Measurements from ENCODE around the gene ARHGAP24. TPM values are rescaled to one million over a fixed set of nuclear protein-coding genes. Genes with fewer than 3 reads are reported as not detected.

ARHGAP24 gene
- total and polyA plus RNA-seq, 5 experiments from 2014 or later = 4.4 to 7.3 TPM; not detected in 3

DNA sequence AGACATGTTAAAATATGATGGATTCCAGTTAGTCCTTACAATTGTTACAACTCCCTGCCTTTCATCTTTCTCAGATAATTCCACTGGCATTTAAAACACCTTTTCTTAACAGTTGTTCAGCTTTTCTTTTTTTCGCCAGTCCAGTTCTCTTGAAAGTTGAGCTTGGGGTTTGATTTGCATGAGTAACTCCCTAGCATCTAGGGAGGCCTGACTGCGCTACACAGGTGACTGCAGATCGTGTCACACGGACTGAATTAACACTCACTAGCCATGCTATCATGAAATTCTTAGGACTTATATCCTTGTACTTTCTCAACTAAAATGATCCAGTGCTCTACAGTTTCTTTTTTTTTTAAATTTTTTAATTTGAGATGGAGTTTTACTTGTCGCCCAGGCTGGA, 69.8 kb downstream of the ARHGAP24 start:
- POLR2A ChIA-PET = no interaction called here
- no peak overlapping the region for H3K27ac Mint-ChIP-seq
- no peak for DNase-seq
- peaks cover 0 to 4% (median 0%) of the 10 kb centered on the region in 9 donors for H3K9me3 Mint-ChIP-seq
- H3K4me3 Mint-ChIP-seq = no peak overlapping the region
- H3K27me3 Mint-ChIP-seq = no peaks in the 10 kb centered on the region
- no peak for ATAC-seq
- H3K36me3 Mint-ChIP-seq = no peaks in the 10 kb centered on the region
- H3K4me1 Mint-ChIP-seq = no peaks in the 10 kb centered on the region

DNA sequence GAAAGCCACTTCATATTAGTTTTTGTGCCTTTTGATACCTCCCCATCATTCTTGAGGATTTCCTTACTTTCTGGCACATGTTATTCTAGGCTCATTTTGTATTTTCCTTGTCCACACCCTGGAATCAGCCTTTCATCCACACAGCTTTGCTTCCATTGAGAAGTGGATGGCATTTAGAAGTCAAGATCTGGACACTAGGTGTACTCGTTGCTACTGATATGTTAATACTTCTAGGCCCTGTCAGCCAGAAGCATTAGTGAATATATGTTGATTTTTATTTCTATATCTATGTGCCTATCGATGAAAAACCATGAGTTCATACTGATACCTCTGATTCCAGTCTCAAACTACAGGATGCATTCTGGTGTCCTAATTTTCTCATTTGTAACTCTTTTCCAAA, 73.2 kb downstream of the ARHGAP24 start:
- no peak overlapping the region for H3K4me3 Mint-ChIP-seq
- POLR2A ChIA-PET = no interaction called here
- peaks cover 0 to 25% (median 7%) of the 10 kb centered on the region in 9 donors for H3K9me3 Mint-ChIP-seq
- no peaks in the 10 kb centered on the region for H3K36me3 Mint-ChIP-seq
- no peak for DNase-seq
- H3K4me1 Mint-ChIP-seq = no peaks in the 10 kb centered on the region
- no peak for ATAC-seq
- H3K27ac Mint-ChIP-seq = no peak overlapping the region
- H3K27me3 Mint-ChIP-seq = no peaks in the 10 kb centered on the region

DNA sequence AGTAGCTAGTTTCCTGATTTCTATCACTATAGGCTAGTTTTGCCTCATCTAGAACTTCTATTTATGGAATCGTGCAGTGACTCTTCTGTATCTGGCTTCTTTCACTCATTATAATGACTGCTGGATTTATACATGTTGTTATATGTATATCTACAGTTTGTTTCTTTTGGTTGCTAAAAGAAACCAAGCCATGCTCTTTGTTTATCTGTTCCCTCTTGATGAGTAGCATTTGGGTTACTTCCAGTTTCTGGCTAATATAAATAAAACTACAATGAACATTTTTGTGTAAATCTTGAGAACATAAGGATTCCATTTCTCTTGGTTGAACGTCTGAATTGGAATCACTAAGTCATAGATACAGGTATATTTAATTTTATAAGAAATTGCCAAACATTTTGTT, 73.9 kb downstream of the ARHGAP24 start:
- Mint-ChIP-seq H3K27ac (no peak overlapping the region), H3K4me1 (no peaks in the 10 kb centered on the region), H3K27me3 (no peaks in the 10 kb centered on the region), H3K9me3 (peaks cover 3 to 29% (median 10%) of the 10 kb centered on the region in 9 donors), H3K36me3 (peaks cover 0 to 1% (median 0%) of the 10 kb centered on the region in 3 donors), H3K4me3 (no peak overlapping the region)
- ATAC-seq (no peak), DNase-seq (no peak)
- POLR2A ChIA-PET = no interaction called here

- ATAC-seq = no peak
- Mint-ChIP-seq H3K9me3 (peaks cover 6 to 36% (median 21%) of the 10 kb centered on the region in 9 donors), H3K36me3 (peaks cover 0 to 5% (median 0%) of the 10 kb centered on the region in 3 donors), H3K4me1 (peaks cover 0 to 11% (median 0%) of the 10 kb centered on the region in 4 donors), H3K27ac (peak overlapping the region in 2 of 10 donors; percentile 45 to 63), H3K27me3 (peaks cover 0 to 3% (median 0%) of the 10 kb centered on the region in 5 donors), H3K4me3 (no peak overlapping the region)
- DNase-seq = no peak
- POLR2A ChIA-PET = no interaction called here
Observed at GRCh38 chr4:85555206-85555605, 80.3 kb downstream of the ARHGAP24 start.

DNA sequence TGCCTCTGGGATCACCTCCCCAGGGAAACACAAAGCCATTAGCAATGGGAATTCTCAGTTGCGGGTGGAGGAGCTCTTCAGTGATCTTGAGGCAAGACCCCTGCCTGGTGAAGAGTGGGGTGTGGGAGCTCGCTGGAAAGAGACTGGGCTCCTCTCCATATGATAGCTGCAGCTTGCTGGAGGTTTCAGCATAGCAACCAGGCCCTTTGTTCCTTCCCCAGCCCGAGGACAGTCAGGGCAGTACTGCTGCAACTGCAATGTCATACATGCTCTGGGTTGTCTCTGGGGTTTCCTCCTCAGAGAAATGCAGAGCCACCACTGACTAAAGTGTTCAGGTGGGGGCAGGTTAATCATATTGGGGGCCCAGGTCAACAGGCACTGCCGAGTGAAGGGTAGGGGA, 81.3 kb downstream of the ARHGAP24 start:
- DNase-seq (no peak), ATAC-seq (no peak)
- Mint-ChIP-seq H3K36me3 (peaks cover 0 to 5% (median 0%) of the 10 kb centered on the region in 3 donors), H3K27ac (no peak overlapping the region), H3K27me3 (peaks cover 0 to 3% (median 0%) of the 10 kb centered on the region in 5 donors), H3K4me1 (peaks cover 0 to 11% (median 0%) of the 10 kb centered on the region in 4 donors), H3K4me3 (no peak overlapping the region), H3K9me3 (peaks cover 6 to 43% (median 21%) of the 10 kb centered on the region in 9 donors)
- POLR2A ChIA-PET = no interaction called here

- peaks cover 0 to 11% (median 0%) of the 10 kb centered on the region in 4 donors for H3K4me1 Mint-ChIP-seq
- no peak overlapping the region for H3K27ac Mint-ChIP-seq
- no peak overlapping the region for H3K4me3 Mint-ChIP-seq
- ATAC-seq (peak in 1 of 2 donors; percentile 67), DNase-seq (peak in 2 of 10 donors; percentile 17 to 67)
- peaks cover 0 to 5% (median 0%) of the 10 kb centered on the region in 3 donors for H3K36me3 Mint-ChIP-seq
- H3K27me3 Mint-ChIP-seq = peaks cover 0 to 3% (median 0%) of the 10 kb centered on the region in 5 donors
- POLR2A ChIA-PET = no interaction called here
- peaks cover 5 to 38% (median 18%) of the 10 kb centered on the region in 9 donors for H3K9me3 Mint-ChIP-seq
Observed at GRCh38 chr4:85557016-85557901, 82.3 kb downstream of the ARHGAP24 start.

GRCh38 chr4:85565761-85566480, 91.0 kb downstream of the ARHGAP24 start:
- DNase-seq = no peak
- peaks cover 0 to 4% (median 0%) of the 10 kb centered on the region in 5 donors for H3K27me3 Mint-ChIP-seq
- H3K4me1 Mint-ChIP-seq = no peaks in the 10 kb centered on the region
- no peak overlapping the region for H3K4me3 Mint-ChIP-seq
- ATAC-seq = no peak
- POLR2A ChIA-PET = no interaction called here
- H3K36me3 Mint-ChIP-seq = no peaks in the 10 kb centered on the region
- no peak overlapping the region for H3K27ac Mint-ChIP-seq
- peaks cover 0 to 25% (median 3%) of the 10 kb centered on the region in 9 donors for H3K9me3 Mint-ChIP-seq

- Mint-ChIP-seq H3K4me3 (no peak overlapping the region), H3K27me3 (no peaks in the 10 kb centered on the region), H3K36me3 (no peaks in the 10 kb centered on the region), H3K27ac (no peak overlapping the region), H3K4me1 (no peaks in the 10 kb centered on the region), H3K9me3 (peaks cover 0 to 10% (median 0%) of the 10 kb centered on the region in 9 donors)
- no peak for DNase-seq
- POLR2A ChIA-PET = no interaction called here
- no peak for ATAC-seq
Observed at GRCh38 chr4:85569730-85570299, 94.9 kb downstream of the ARHGAP24 start.

DNA sequence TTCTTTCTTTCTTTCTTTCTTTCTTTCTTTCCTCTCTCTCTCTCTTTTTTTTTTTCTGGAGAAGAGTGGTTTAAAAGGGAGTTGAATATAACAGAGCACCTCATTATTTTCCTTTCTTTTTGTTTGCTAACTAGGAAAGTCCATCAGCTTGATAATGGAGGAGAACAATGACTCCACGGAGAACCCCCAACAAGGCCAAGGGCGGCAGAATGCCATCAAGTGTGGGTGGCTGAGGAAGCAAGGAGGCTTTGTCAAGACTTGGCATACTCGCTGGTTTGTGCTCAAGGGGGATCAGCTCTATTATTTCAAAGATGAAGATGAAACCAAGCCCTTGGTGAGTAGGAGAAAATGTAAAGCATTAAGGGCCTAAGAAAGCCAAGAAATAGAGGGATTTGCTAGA, 95.4 kb downstream of the ARHGAP24 start:
- no peak for DNase-seq
- Mint-ChIP-seq H3K4me1 (no peaks in the 10 kb centered on the region), H3K4me3 (no peak overlapping the region), H3K36me3 (no peaks in the 10 kb centered on the region), H3K27me3 (no peaks in the 10 kb centered on the region), H3K9me3 (peaks cover 0 to 10% (median 0%) of the 10 kb centered on the region in 9 donors), H3K27ac (no peak overlapping the region)
- no peak for ATAC-seq
- POLR2A ChIA-PET = no interaction called here

DNA sequence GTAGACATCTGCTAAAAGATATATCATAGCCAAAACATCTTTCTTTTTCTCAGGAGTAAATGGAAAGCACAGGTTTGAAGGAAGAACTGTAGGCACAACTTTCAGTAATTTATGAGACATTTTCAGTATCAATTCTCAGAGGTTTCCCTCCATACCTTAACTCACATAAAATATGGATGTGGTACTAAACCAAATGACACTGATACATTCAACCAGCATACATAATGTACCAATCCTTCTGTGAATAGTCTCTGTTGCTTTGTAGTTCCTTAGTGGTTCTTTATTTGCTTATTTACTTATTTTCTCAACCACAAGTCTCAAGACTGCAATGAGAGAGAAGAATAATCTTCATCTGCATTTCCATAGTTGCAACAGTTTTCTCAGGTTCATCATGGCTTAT, 96.1 kb downstream of the ARHGAP24 start:
- Mint-ChIP-seq H3K27me3 (no peaks in the 10 kb centered on the region), H3K27ac (no peak overlapping the region), H3K9me3 (peaks cover 0 to 10% (median 0%) of the 10 kb centered on the region in 9 donors), H3K4me1 (no peaks in the 10 kb centered on the region), H3K4me3 (no peak overlapping the region), H3K36me3 (no peaks in the 10 kb centered on the region)
- POLR2A ChIA-PET = no interaction called here
- DNase-seq = no peak
- no peak for ATAC-seq

DNA sequence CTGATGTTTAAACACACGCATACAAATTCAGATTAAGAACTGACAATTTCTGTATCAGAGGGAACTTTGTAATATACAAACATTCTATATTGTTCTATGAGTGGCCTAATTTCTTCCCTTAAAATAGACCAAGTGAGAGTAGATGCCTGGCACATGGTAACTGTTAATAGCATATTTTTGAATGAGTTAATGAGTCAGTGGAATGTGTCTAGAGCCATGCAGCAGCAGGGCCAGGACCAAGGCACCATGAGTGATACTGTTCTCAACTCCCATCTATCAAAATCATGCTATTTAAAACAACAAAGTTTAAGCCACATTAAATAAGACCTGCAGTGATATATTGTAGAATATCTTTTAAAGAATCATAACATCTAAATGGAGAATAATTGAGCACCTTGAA, 98.3 kb downstream of the ARHGAP24 start:
- POLR2A ChIA-PET = no interaction called here
- no peaks in the 10 kb centered on the region for H3K4me1 Mint-ChIP-seq

GRCh38 chr4:85577307-85577706, 102.4 kb downstream of the ARHGAP24 start:
- Mint-ChIP-seq H3K27ac (no peak overlapping the region), H3K4me3 (no peak overlapping the region), H3K36me3 (no peaks in the 10 kb centered on the region), H3K27me3 (no peaks in the 10 kb centered on the region), H3K4me1 (no peaks in the 10 kb centered on the region), H3K9me3 (peaks cover 0 to under 1% (median 0%) of the 10 kb centered on the region in 9 donors)
- DNase-seq (no peak), ATAC-seq (no peak)
- POLR2A ChIA-PET = no interaction called here

More for the DNA sequence above, 98.3 kb downstream of the ARHGAP24 start:
- H3K9me3 Mint-ChIP-seq = peaks cover 0 to 8% (median 0%) of the 10 kb centered on the region in 9 donors
- H3K36me3 Mint-ChIP-seq = no peaks in the 10 kb centered on the region
- H3K4me3 Mint-ChIP-seq = no peak overlapping the region
- H3K27ac Mint-ChIP-seq = no peak overlapping the region
- ATAC-seq = no peak
- DNase-seq = no peak
- no peaks in the 10 kb centered on the region for H3K27me3 Mint-ChIP-seq

DNA sequence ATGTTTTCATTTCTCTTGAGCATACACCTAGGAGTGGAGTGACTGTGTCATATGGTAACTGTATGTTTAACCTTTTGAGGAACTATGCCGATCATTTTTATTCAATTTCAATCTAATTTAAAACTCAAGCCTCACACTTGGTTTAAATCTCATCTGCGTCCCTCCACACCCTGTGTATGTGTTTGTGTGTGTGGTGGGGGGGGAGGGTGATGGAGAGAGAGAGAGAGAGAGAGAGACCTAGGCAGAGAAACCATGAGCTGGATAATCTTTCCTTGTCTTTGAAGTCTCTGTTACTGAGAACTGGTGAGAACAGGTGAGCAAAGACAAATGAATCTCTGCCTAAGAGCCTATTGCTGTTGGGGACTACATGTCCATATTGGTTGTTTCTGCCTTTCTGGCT, 105.0 kb downstream of the ARHGAP24 start:
- POLR2A ChIA-PET = no interaction called here
- H3K27me3 Mint-ChIP-seq = no peaks in the 10 kb centered on the region
- peaks cover 0 to 3% (median 0%) of the 10 kb centered on the region in 9 donors for H3K9me3 Mint-ChIP-seq
- ATAC-seq = no peak
- H3K4me3 Mint-ChIP-seq = no peak overlapping the region
- no peak overlapping the region for H3K27ac Mint-ChIP-seq
- no peaks in the 10 kb centered on the region for H3K36me3 Mint-ChIP-seq
- H3K4me1 Mint-ChIP-seq = no peaks in the 10 kb centered on the region
- no peak for DNase-seq
